HCT116 (cell line): ENCODE measurements around the gene VEGFA.

ENCODE experiments used
- EZH2phosphoT487 ChIP-seq: fragments of 200-600 bp; IDR thresholded peaks from 2 replicates; pipeline ENCODE4 v1.6.1; 2018; ENCODE audit warnings: antibody characterized with exemption, borderline replicate concordance
- FOSL1 ChIP-seq: IDR thresholded peaks from 2 replicates; pipeline ENCODE4 v1.6.1; 2012; ENCODE audit warnings: low read depth
- JUND ChIP-seq: IDR thresholded peaks from 2 replicates; pipeline ENCODE4 v1.6.1; 2012
- POLR2A ChIP-seq: IDR thresholded peaks from 2 replicates; pipeline ENCODE4 v1.7.0; 2011; ENCODE audit warnings: borderline replicate concordance; ENCODE audit not compliant: insufficient read depth, insufficient read length; ENCODE audit errors: extremely low read depth
- POLR2AphosphoS5 ChIP-seq: IDR thresholded peaks from 2 replicates; pipeline ENCODE4 v1.6.1; 2011; ENCODE audit warnings: mild to moderate bottlenecking, low read depth, low read length, moderate library complexity
- RAD21 ChIP-seq: IDR thresholded peaks from 2 replicates; pipeline ENCODE4 v1.6.1; 2012; ENCODE audit warnings: low read depth, mild to moderate bottlenecking
- TCF7L2 ChIP-seq: IDR thresholded peaks from 2 replicates; pipeline ENCODE4 v1.7.0; 2011; ENCODE audit warnings: borderline replicate concordance, inconsistent platforms; ENCODE audit not compliant: insufficient read depth, insufficient read length; ENCODE audit errors: extremely low read depth
- TF ChIP-seq, protein P1 (sequence below), 3 experiments: fragments of 200-600 bp in 1 of 3; sonication (generic) in 1 of 3; IDR thresholded peaks in 2 of 3; conservative IDR thresholded peaks in 1 of 3; 2 replicates each; pipeline ENCODE4 v1.5.1; 2012 to 2017; ENCODE audit warnings: low read depth in 2 of 3, low read length in 2 of 3, antibody characterized with exemption in 1 of 3, borderline replicate concordance in 1 of 3, control low read depth in 1 of 3, mild to moderate bottlenecking in 1 of 3, mixed read lengths in 1 of 3, mixed run types in 1 of 3, moderate library complexity in 1 of 3; ENCODE audit not compliant: insufficient read depth in 1 of 3
- TF ChIP-seq, protein P2 (sequence below): IDR thresholded peaks from 2 replicates; pipeline ENCODE4 v1.6.1; 2012; ENCODE audit warnings: low read depth

DNA sequence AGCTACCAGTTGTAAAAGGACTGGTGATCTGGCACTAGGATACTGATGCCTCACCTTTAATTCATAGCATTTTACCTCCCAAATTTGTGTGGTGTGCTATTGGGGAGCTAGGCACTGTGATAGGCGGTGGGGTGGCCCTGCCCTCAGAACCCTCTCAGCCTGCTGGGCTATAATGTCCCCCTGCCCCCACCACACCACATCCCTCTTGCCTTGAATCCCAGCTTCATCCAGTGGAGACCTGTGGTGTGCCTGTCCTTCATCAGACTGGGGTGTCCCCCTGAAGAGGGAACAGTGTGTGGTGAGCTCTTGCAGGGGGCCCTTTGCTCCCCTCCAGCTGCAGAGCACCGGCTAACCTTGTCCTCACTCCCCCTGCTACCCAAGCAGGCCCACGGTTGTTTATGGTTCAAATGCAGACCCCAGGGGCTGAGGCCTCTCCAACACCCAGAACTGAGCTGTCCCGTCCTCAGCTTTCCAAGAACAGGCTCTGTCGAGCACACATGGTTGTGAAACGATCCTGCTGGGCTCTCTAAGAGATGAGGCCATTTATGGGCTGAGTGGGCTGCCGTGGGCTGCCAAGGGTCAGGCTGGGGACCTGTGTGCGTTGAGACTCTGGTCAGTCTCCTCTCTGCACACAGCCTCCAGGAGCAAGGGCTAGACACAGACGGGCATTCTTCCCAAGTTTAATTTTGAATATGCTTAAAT lies 26.9 kb upstream of the VEGFA start:
- TF ChIP-seq, protein P1, sequence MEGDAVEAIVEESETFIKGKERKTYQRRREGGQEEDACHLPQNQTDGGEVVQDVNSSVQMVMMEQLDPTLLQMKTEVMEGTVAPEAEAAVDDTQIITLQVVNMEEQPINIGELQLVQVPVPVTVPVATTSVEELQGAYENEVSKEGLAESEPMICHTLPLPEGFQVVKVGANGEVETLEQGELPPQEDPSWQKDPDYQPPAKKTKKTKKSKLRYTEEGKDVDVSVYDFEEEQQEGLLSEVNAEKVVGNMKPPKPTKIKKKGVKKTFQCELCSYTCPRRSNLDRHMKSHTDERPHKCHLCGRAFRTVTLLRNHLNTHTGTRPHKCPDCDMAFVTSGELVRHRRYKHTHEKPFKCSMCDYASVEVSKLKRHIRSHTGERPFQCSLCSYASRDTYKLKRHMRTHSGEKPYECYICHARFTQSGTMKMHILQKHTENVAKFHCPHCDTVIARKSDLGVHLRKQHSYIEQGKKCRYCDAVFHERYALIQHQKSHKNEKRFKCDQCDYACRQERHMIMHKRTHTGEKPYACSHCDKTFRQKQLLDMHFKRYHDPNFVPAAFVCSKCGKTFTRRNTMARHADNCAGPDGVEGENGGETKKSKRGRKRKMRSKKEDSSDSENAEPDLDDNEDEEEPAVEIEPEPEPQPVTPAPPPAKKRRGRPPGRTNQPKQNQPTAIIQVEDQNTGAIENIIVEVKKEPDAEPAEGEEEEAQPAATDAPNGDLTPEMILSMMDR (IDR thresholded peaks at IDR 0.05 in 2 of 3, conservative IDR thresholded peaks at IDR 0.05 in 1 of 3; ENCODE audit: borderline replicate concordance in 1 of 3, insufficient read depth in 1 of 3, low read depth in 2 of 3, low read length in 2 of 3): no peak
- TF ChIP-seq, protein P2, sequence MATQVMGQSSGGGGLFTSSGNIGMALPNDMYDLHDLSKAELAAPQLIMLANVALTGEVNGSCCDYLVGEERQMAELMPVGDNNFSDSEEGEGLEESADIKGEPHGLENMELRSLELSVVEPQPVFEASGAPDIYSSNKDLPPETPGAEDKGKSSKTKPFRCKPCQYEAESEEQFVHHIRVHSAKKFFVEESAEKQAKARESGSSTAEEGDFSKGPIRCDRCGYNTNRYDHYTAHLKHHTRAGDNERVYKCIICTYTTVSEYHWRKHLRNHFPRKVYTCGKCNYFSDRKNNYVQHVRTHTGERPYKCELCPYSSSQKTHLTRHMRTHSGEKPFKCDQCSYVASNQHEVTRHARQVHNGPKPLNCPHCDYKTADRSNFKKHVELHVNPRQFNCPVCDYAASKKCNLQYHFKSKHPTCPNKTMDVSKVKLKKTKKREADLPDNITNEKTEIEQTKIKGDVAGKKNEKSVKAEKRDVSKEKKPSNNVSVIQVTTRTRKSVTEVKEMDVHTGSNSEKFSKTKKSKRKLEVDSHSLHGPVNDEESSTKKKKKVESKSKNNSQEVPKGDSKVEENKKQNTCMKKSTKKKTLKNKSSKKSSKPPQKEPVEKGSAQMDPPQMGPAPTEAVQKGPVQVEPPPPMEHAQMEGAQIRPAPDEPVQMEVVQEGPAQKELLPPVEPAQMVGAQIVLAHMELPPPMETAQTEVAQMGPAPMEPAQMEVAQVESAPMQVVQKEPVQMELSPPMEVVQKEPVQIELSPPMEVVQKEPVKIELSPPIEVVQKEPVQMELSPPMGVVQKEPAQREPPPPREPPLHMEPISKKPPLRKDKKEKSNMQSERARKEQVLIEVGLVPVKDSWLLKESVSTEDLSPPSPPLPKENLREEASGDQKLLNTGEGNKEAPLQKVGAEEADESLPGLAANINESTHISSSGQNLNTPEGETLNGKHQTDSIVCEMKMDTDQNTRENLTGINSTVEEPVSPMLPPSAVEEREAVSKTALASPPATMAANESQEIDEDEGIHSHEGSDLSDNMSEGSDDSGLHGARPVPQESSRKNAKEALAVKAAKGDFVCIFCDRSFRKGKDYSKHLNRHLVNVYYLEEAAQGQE: no peak
- no peak for TF ChIP-seq EZH2phosphoT487
- TF ChIP-seq RAD21: no peak
- no peak for TF ChIP-seq POLR2A
- TF ChIP-seq FOSL1: no peak
- TF ChIP-seq TCF7L2: no peak
- TF ChIP-seq POLR2AphosphoS5: no peak
- no peak for TF ChIP-seq JUND
